ENCODE measurements around the gene KCTD15. TPM values are rescaled to one million over a fixed set of nuclear protein-coding genes. Genes with fewer than 3 reads are reported as not detected.

KCTD15 gene
- total and polyA plus RNA-seq, 2 donors (not counting 3 experiments of a cell fraction or from before 2014, with no cell fraction given) = 49.5 to 51.8 TPM

DNA sequence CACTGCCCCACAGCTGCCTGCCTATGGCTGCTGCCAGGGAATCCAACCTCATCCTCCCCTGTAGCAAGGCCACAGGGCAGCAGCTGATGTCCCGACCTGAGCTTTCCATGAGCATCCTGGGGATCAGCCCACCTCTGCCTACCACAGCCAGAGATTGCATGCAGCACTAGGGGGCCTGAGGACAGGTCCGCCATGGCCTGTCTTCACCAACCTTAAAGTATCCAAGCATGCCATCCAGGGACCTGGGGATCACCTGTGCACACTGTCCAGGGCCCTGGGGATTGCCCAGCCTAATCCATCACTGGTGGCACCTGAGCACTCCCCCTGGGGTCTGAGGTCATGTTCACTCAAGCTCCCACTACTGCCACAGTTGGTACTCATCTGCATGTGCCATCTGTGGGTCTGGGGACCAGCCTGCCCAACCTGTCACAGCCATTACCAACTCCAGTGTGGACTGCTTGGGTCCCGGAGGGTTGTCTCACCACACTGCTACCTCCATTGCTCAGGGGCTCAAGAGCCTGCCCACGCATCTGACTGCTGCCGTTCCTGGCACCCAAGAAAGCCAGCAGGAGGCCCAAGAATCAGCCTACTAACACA is 53.0 kb downstream of the KCTD15 start:
- Histone ChIP-seq H3K4me2 (ENCODE audit: insufficient read depth, low read length) (no peak overlapping the region), H3K27me3 (ENCODE audit: control insufficient read depth in 2 of 2, insufficient read depth in 2 of 2, low read length in 2 of 2) (no peaks in the 10 kb centered on the region), H2AFZ (ENCODE audit: low read depth, low read length) (no peak overlapping the region), H3K9me1 (replicated peaks; ENCODE audit: control insufficient read depth, extremely low read depth, insufficient read depth, low read length) (no peaks in the 10 kb centered on the region), H3K4me3 (replicated peaks in 1 of 3; ENCODE audit: insufficient read depth in 1 of 3, low read depth in 1 of 3, low read length in 3 of 3) (no peak overlapping the region), H4K20me1 (replicated peaks; ENCODE audit: control insufficient read depth, extremely low read depth, insufficient read depth, low read length) (no peaks in the 10 kb centered on the region), H3K9ac (replicated peaks; ENCODE audit: extremely low read depth, insufficient read depth, low read length) (no peak overlapping the region), H3K79me2 (ENCODE audit: control insufficient read depth, insufficient read depth, low read length) (no peaks in the 10 kb centered on the region), H3K36me3 (ENCODE audit: control insufficient read depth in 2 of 2, extremely low read depth in 1 of 2, insufficient read depth in 2 of 2, low read length in 2 of 2) (no peaks in the 10 kb centered on the region), H3K9me3 (replicated peaks; ENCODE audit: control insufficient read depth, insufficient read depth, low read length) (no peaks in the 10 kb centered on the region), H3K27ac (ENCODE audit: insufficient read depth, low read depth, low read length) (no peak overlapping the region), H3K4me1 (ENCODE audit: control insufficient read depth, extremely low read depth, insufficient read depth, low read length) (no peaks in the 10 kb centered on the region)
- no peak for TF ChIP-seq FOS (IDR thresholded peaks at IDR 0.05; ENCODE audit: borderline replicate concordance, insufficient read depth, low read length)
- no peak for TF ChIP-seq JUN (IDR thresholded peaks at IDR 0.05; ENCODE audit: borderline replicate concordance, insufficient read depth, insufficient read length, low read depth)
- TF ChIP-seq EZH2 (IDR thresholded peaks at IDR 0.05; ENCODE audit: borderline replicate concordance, low read depth, low read length, severe bottlenecking) = no peak
- no peak for TF ChIP-seq MYC (IDR thresholded peaks at IDR 0.05; ENCODE audit: low read depth, low read length)
- TF ChIP-seq MAX (IDR thresholded peaks at IDR 0.05; ENCODE audit: insufficient read depth, insufficient read length) = no peak
- no peak for TF ChIP-seq GATA2 (IDR thresholded peaks at IDR 0.05; ENCODE audit: insufficient read depth, insufficient read length, low read depth, low read length)
- TF ChIP-seq POLR2AphosphoS5 (IDR thresholded peaks at IDR 0.05; ENCODE audit: insufficient read depth, low read depth, low read length) = no peak
- TF ChIP-seq POLR2A (IDR thresholded peaks at IDR 0.05; ENCODE audit: low read depth, low read length) = no peak
- no peak for TF ChIP-seq CTCF (IDR thresholded peaks at IDR 0.05; ENCODE audit: extremely low read depth in 1 of 2, insufficient read depth in 1 of 2, low read depth in 1 of 2, low read length in 2 of 2)
- CTCF ChIA-PET = interaction anchor here (1.3 kb wide), 2 partner anchors 55 to 72 kb away, joined by 4 to 7 read pairs; no protein-coding TSS in a partner anchor
- DNase-seq (ENCODE audit: low read depth, low spot score) (no peak), FAIRE-seq (no peak)
- dilution Hi-C loops (cut with MboI; ENCODE audit: extremely low pct_ligation_motif_present, low sequenced_read_pairs) = no loop called here
- intact Hi-C loops (cut with micrococcal nuclease) = no loop called here
- POLR2A ChIA-PET = no interaction called here
- BruUV-seq (replicated peaks) = no TSS peak
